ENCODE data around the gene OGDH.
A peak's percentile ranks its signal among the peaks of the same experiment; 100 is the strongest.
"Not testable (repeated sequence)": the region's sequence is repeated elsewhere in the genome, so short reads cannot be mapped to it uniquely, and the experiment has no call there.

OGDH gene

DNA sequence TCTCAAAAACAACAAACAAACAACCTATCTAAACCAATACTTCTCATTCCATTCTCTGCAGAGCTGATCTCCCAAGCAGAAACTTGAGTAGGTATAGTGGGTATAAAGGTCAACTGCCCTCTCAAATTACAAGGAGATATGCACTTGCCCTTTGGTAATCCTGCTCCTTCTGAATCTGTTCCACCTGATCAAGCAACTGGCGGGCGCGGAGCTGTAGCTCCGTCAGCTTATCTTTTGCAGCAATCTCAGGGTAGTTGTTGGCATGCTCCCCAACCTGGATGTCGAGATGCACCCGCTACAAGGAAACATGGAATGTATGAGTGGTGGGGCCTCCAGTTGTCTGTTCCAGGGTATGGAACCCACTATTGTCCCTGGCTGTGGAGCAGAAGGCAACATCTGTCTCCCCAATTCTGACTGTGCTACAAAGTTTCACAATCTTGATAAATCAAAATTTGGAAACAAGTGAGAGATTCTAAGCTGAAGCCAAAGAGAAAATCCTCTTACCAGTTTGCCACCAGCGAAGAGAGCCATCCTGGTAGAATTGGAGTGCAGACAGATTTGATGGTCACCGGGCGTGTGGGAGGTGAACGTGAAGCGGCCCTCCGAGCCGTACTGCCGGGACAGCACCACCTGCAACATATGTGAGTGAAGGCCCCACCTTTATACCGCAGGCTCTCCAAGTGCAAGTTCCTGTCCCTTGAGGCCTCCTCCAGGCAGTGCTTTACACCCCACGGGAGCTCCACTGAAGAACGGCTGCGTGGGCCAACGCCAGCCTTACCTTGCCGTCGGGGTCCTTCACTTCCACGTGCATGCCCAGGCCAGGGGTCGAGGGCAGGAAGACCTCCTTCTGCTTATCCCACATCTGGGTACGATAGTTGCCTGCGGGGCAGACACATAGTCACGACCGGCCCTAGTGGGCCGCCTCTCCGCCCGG lies 25.2 kb upstream of the OGDH start:
- no peak for DNase-seq (ENCODE audit: low spot score)

DNA sequence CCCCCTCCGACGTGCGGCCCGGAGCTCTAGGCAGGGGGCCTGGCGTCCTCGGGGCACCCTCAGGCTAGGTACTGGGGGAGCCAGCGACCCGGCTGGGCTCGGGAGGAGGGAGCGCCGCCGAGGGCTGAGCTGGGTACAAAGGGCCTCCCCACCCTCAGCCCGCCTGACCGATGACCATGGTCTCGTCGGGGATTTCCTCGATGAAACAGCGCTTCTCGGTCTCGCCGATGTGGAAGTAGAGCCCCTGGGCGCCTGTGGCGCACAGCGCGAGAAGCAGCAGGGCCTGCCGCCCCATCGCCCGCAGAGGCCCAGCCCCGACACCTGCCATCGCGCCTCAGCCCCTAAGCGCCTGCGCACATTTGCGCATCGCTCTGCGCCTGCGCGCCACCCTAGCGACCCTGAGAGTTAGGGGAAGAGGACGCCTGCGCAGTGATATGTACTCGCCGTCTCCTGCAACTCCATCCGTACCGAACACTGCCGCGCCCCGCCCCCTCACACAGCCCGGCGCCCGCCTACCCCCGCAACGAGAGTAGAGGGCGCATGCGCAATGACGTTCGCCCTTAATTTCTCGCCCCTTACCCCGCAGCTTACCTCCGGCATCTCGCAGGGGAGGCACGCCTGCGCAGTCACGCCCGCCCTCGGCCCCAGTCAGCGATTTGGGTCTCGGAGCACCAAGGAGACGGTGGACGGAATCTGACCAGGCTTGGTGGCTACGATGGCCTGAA lies 24.4 kb upstream of the OGDH start, which contains the start of gene TMED4:
TSS of gene TMED4 (minus strand) at position 353 of the 725 bp plus-strand sequence. CDS start at position 328, 25 bp downstream.
- peak; percentile 99 for DNase-seq (ENCODE audit: low spot score)

DNA sequence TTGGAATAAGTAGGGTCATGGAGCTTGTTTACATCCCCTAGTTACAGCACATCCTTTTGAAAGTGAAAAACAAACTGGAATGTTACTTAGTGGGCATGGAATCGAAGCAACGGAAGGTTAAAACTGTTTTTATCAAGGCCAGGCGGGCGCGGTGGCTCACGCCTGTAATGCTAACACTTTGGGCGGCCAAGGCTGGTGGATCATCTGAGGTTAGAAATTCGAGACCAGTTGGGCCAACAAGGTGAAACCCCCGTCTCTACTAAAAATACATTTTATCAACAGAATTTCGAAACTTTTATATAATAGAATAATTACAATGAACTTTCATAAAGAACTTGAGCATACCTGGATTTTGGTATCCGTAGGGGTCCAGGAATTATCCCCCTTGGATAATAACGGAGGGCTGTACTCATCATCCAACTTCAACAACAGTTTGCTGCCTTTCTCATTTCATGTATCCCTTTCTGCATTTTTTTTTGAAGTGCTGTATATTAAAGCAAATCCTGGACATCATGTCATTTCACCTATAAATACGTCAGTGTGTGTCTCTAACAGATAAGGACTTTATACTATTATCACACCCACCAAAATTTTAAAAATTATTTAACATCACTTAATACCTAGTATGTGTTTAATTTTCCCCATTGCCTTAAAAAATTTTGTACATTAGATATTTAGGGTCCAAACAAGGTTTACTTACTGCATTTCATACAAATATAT lies 23.1 kb upstream of the OGDH start:
- no peak for DNase-seq (ENCODE audit: low spot score)

DNA sequence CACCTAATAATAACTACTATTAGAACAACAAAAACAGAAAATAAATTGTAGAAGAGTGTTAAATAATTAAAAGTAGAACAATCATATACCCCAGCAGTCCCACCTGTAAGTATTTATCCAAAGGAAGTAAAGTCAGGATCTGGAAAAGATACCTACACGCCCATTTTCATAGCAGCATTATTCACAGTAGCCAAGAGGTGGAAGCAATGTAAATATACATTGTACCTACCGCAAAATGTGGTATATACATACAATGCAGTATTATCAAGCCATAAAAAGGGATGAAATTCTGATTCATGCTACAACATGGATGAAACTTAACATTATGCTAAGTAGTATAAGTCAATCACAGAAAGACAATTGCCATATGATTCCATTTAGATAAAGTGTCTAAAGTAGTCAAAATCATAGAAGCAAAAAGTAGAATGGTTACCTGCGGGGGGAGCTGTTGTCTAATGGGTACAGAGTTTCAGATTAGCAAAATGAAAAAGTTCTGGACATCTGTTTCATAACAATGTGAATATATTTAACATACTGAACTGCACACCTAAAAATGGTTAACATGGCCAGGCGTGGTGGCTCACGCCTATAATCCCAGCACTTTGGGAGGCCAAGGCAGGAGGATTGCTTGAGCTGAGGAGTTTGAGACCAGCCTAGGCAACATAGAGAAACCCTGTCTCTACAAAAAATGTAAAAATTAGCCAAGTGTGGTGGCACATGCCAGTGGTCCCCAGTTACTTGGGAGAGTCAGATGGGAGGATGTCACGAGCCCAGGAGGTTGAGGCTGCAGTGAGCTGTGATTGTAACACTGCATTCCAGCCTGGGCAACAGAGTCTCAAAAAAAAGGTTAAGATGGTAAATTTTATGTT lies 18.4 kb upstream of the OGDH start:
- DNase-seq (ENCODE audit: low spot score): no peak

DNA sequence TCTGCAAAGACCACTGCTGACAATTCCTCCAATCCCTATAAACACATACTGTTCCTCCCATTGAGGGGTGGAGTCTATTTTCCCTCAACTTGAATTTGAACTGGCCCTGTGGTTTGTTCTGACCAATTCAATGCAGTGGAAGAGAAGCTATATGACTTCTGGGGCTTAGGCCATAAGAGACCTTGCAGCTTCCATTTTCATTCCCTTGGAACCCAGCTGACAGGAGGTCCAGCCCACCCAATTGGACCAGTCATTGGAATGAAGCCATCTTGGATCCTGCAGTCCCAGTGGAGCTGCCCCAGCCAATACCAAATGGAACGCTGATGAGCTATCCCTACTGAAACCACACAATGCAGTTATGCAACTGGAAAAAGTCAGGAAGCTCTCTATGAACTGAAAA lies 15.5 kb upstream of the OGDH start:
- DNase-seq (ENCODE audit: low spot score): no peak

DNA sequence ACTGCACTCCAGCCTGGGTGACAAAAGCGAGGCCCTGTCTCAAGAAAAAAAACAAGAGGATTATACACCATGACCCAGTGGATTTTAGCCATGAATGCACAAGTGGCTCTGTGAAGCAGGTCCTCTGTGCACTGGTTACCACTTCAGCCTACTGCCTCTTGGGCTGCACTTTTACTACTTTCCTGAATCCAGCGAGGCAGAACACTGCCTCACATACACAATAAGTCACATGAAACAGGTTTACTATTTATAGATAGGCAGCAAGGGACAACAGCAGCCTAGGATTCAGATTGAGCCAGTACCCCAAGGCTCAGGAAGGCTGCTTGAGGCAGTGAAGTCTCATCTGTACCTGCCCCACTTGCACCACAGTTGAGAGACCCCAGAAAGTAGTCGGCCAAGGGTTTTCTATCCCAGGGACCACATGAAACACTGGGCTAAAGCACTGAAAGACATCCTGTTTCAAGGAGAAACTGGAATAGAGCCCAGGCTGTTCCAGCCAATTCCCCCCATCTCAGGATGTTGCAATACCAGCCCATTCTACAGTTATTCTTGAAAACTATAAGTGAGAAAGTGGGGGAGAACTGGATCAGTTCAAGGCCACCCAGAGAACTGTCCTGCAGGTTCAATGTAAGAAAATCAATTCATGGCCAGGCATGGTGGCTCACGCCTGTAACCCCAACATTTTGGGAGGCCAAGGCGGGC lies 10.3 kb upstream of the OGDH start:
- DNase-seq (ENCODE audit: low spot score): no peak

DNA sequence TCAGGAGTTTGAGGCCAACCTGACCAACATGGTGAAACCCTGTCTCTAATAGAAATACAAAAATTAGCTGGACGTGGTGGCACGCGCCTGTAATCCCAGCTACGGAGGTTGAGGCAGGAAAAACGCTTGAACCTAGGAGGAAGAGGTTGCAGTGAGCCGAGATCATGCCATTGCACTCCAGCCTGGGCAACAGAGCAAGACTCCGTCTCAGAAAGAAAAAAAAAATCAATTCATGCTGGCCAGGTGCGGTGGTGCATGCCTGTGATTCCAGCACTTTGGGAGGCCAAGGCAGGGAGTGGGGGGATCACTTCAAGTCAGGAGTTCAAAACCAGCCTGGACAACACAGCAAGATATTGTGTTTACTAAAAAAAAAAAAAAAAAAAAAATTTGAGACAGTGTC lies 9.2 kb upstream of the OGDH start:
- DNase-seq (ENCODE audit: low spot score): not testable (repeated sequence)

DNA sequence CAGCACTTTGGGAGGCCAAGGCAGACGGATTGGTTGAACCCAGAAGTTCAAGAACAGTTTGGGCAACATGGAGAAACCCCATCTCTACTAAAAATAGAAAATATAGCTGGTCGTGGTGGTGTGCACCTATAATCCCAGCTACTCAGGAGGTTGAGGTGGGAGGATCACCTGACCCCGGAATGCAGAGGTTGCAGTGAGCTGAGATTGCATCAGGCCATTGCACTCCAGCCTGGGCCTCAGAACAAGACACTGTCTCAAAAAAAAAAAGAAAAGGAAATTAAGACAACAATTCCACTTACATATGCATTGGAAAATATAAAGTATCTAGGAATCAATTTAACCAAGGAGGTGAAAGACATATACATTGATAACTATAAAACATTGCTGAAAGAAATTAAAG lies 7.2 kb upstream of the OGDH start:
- no peak for DNase-seq (ENCODE audit: low spot score)

DNA sequence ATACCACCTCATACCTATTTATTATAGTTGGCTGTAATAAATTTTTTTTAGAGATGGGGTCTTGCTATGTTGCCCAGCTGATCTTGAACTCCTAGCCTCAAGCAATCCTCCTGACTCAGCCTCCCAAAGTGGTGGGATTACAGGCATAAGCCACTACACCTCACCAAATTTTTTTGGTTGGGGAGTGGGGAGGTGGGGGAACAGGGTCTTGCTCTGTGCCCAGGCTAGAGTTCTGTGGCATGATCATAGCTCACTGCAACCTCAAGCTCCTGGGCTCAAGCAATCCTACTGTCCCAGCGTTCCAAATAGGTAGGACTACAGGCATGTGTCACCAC lies 3.9 kb upstream of the OGDH start:
- DNase-seq (ENCODE audit: low spot score): no peak

DNA sequence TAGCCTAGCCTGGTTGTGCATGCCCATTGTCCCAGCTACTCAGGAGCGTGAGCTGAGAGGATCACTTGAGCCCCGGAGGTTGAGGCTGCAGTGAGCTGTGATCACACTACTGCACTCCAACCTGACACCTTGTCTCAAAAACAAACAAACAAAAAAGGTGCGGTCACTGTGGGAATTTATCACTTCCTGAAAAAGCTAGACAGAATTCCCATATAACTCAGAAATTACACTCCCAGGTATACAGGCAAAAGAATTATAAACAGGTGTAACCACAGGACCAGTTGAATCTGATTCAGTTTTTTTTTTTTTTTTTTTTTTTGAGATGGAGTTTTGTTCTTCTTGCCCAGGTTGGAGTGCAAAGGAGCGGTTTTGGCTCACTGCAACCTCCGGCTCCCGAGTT lies 3.2 kb upstream of the OGDH start:
- no peak for DNase-seq (ENCODE audit: low spot score)

DNA sequence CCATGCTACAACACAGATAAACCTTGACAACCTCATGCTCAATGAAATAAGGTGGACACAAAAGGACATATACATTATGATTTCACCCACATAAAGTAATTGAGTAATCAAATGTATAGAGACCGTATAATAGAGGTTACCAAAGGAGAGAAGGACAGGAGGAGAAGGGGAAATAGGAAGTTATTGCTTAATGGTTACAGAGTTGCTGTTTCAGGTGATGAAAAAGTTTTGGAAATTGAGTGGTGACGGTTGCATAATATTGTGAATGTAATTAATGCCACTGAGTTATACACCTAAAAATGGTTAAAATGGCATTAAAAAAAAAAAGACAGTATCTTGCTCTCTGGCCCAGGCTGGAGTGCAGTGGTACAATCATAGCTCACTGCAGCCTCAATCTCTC lies 1.5 kb upstream of the OGDH start:
- DNase-seq (ENCODE audit: low spot score): no peak

DNA sequence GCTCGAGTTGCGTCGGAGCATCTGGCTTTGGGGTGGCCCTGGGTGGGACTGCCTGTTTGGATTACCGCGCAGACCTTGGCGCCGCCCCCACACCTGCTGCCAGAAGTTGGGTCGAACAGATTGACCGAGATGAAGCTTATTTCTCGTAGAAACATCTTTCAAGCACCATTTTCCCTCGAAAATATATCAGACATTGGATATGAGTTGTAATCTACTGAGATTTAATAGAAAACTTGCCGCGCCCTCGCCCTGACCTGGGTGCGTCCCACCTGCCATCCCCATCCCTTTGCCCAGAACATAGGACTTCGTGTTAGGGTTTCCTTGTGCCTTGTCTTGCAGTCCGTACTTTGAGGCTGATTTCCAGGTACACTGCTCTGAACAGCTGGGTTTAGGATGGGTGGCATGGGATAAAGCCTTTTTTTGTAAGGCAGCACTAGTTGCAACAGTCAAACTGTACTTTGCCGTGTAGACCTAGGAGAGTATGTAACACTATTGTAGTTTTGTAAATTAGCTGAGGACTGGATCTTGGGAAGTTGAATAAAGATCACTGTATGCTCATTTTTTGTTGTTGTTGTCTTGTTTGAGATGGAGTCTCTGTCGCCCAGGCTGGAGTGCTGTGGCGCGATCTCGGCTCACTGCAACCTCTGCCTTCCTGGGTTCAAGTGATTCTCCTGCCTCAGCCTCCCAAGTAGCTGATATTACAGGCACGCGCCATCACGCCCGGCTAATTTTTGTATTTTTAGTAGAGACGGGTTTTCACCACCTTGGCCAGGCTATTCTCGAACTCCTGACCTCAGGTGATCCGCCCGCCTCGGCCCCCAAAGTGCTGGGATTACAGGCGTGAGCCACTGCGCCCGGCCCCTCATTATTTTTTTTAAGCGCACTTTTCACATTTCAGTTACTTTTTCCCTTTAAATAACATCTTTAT lies 978 bp downstream of the OGDH start:
- DNase-seq (ENCODE audit: low spot score): no peak

DNA sequence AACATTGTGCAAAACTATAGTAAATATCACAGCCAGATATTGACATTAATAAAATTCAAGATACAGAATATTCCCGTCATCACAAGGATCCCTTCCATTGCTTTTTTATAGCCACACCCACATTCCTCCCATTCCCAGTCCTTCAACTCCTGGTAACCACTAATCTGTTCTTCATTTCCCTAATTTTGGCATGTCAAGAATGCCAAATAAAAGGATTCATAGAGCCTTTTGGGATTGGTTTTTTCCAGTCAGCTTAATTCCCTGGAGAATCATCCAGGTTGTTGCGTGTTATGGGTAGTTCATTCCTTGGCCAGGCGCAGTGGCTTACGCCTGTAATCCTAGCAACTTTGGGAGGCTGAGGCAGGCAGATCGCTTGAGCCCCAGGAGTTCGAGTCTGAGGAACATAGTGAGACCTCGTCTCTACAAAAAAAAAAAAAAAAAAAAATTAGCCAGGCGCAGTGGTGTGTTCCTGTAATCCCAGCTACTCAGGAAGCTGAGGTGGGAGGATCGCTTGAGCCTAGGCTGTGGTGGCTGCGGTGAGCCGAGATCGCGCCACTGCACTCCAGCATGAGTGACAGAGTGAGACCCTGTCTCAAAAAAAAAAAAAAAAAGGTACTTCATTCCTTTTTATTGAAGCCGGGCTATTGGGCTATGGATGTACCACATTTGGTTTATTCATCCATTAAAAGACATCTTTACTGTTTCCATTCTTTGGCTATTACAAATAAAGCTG lies 2.7 kb downstream of the OGDH start:
- no peak for DNase-seq (ENCODE audit: low spot score)

DNA sequence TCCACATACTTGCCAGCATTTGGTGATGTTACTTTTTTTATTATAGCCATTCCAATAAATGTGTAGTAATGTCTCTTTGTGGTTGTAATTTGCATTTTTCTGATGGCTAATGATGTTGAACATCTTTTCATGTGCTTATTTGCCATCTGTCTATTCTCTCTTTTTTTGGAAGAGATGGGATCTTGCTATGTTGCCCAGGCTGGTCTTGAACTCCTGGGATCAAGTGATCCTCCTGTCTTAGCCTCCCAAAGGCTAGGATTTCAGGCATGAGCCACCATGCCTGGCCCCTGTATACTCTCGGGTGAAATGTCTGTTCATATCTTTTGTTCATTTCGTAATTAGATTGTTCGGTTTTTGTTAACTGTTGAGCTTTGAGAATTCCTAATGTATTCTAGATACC lies 3.4 kb downstream of the OGDH start:
- no peak for DNase-seq (ENCODE audit: low spot score)

DNA sequence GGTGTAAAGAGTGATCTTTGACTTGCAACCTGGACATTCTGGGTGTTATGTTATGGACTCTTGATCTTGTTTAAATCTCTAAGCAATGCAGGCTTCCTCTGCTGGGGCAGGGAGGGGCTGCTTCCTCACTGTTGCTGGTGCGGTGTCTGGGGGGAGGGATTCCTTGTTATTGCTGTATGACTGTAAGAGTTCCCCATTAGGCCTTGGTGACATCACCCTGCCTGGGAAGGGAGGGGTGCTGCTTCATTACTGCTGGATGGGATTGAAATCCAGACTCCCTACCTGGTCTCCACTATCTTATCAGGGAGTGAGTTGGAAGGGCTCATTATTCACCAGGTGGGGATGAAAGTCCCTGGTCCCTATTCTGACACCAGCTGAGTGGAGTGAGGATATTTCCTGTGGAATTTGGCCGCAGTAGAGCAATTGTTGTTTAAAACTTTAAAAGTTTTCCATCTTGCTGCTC lies 8.8 kb downstream of the OGDH start:
- no peak for DNase-seq (ENCODE audit: low spot score)

DNA sequence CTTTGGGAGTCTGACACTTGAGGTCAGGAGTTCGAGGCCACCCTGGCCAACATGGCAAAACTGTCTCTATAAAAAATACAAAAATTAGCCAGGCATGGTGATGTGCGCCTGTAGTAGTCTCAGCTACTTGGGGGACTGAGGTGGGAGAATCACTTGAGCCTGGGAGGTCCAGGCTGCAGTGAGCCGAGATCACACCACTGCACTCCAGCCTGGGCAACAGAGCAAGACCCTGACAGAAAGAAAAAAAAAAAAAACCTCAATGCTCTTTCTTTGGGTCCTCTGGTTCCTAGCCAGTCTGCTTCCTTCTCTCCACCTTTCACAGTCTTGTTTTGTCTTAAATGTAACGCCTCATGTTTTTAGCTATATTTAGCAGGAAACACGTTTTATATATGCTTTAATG lies 9.4 kb downstream of the OGDH start:
- DNase-seq (ENCODE audit: low spot score): no peak

DNA sequence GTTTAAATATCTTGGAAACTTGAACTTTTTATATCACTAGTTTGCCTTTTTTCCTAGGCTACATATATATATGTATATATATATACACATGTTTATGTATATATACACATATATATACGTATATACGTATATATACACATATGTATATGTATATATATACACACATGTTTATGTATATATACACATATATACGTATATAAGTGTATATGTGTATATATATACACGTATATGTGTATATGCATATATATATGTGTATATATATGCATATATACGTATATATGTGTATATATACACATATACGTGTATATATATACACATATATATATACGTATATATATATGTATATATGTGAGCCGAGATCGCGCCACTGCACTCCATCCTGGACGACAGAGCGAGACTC lies 10.1 kb downstream of the OGDH start:
- no peak for DNase-seq (ENCODE audit: low spot score)

DNA sequence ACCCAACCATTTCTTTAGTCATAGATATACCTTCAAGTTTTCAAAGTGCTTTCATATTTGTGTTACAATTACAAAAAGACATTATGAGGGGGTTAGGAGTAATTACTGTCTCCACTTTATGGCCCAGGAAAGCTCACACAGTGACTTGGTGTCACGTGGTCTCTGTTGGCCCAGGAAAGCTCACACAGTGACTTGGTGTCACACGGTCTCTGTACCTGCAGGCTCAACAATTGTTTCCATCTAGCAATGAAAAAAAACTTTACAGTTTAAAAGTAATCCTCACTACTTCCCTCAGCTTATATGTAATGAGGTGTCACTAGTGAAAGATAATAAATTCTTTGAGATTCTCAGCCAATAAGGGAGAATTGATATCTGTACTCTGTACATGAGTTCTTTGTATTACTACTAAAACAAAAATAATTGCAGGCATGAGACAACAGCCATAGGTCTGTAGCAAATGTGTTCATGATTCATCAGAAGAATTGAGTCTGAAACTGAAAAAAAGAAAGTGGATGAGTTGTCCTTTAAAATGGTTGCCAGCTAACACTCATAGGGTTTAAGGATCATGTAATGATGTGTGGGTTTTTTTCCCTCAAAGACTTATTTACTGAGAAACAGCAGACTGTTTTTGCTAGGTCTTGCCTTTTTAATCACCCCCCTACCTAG lies 10.9 kb downstream of the OGDH start:
- DNase-seq (ENCODE audit: low spot score): no peak

DNA sequence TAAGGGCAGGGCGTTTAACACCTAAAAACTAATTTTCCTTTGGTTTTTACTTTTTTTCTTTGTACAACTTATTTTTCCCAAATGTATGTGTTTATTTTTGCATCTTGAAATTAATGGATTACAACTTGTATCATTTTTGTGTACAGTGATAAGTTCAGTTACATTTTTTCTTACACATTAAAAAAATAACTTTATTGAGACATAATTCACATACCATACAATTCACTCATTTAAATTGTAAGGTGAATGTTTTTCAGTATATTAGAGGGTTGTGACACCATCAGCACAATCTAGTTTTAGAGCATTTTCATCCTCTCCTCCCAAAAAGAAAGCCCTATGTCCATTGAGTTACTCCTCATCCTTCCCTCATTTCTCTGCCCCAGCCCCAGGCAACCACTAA lies 11.6 kb downstream of the OGDH start:
- DNase-seq (ENCODE audit: low spot score): no peak

Data from iPS-NIHi11 (cell line).